DND-41 (cell line): Measurements from ENCODE around the gene NDUFA8.

Experiments
- ATAC-seq: fragments of 200-7000 bp; cut with Tn5 transposase; 3 replicates; pipeline ENCODE4 v1.9.1; 2021; ENCODE audit warnings: low read depth; ENCODE audit not compliant: insufficient read depth
- DNase-seq: peaks from one replicate; pipeline ENCODE4 v3.0.0-alpha.2; 2020
- H2AFZ ChIP-seq: 2 replicates; pipeline ENCODE4 v1.6.0; 2012; ENCODE audit warnings: low read depth, low read length
- H3K27ac ChIP-seq: 2 replicates; pipeline ENCODE4 v1.5.1; 2012; ENCODE audit warnings: low read length, inconsistent platforms
- H3K27me3 ChIP-seq: fragments of 200-600 bp; sonication (generic); 2 replicates; pipeline ENCODE4 v1.6.0; 2012; ENCODE audit warnings: low read length, mild to moderate bottlenecking, inconsistent platforms; ENCODE audit not compliant: insufficient read depth, poor library complexity
- H3K36me3 ChIP-seq: 2 replicates; pipeline ENCODE4 v1.5.1; 2012; ENCODE audit warnings: low read length, inconsistent platforms; ENCODE audit not compliant: insufficient read depth
- H3K4me1 ChIP-seq: 2 replicates; pipeline ENCODE4 v1.5.1; 2012; ENCODE audit warnings: mild to moderate bottlenecking, low read length; ENCODE audit not compliant: insufficient read depth
- H3K4me2 ChIP-seq: 2 replicates; pipeline ENCODE4 v1.6.0; 2012; ENCODE audit warnings: mild to moderate bottlenecking, moderate library complexity, low read length, inconsistent platforms; ENCODE audit not compliant: insufficient read depth
- H3K4me3 ChIP-seq, 2 experiments: fragments of 200-600 bp in 1 of 2; shearing (Covaris generic) in 1 of 2; 2 replicates each; pipeline ENCODE4 v1.5.1; 2012 to 2016; ENCODE audit warnings: inconsistent platforms in 2 of 2, low read length in 2 of 2, mild to moderate bottlenecking in 2 of 2, low read depth in 1 of 2, moderate library complexity in 1 of 2
- H3K79me2 ChIP-seq: 2 replicates; pipeline ENCODE4 v1.6.0; 2012; ENCODE audit warnings: low read length, inconsistent platforms; ENCODE audit not compliant: insufficient read depth
- H3K9ac ChIP-seq: 2 replicates; pipeline ENCODE4 v1.6.0; 2012; ENCODE audit warnings: low read depth, mild to moderate bottlenecking, inconsistent platforms, low read length, moderate library complexity
- H3K9me3 ChIP-seq: 2 replicates; pipeline ENCODE4 v1.5.1; 2012; ENCODE audit warnings: low read length, moderate library complexity, mild to moderate bottlenecking, inconsistent platforms; ENCODE audit not compliant: insufficient read depth, severe bottlenecking
- H4K20me1 ChIP-seq: 2 replicates; pipeline ENCODE4 v1.6.0; 2012; ENCODE audit warnings: low read length; ENCODE audit not compliant: insufficient read depth
- EZH2 ChIP-seq: IDR thresholded peaks from 3 replicates; pipeline ENCODE4 v1.6.1; 2012; ENCODE audit warnings: borderline replicate concordance, low read depth, mild to moderate bottlenecking, moderate library complexity, low read length, inconsistent platforms; ENCODE audit not compliant: severe bottlenecking
- TF ChIP-seq, protein P1 (sequence below): IDR thresholded peaks from 2 replicates; pipeline ENCODE4 v1.5.1; 2012; ENCODE audit warnings: borderline replicate concordance, low read length, moderate library complexity, mild to moderate bottlenecking; ENCODE audit not compliant: poor library complexity, severe bottlenecking; ENCODE audit errors: extremely low read depth

Gene NDUFA8

DNA sequence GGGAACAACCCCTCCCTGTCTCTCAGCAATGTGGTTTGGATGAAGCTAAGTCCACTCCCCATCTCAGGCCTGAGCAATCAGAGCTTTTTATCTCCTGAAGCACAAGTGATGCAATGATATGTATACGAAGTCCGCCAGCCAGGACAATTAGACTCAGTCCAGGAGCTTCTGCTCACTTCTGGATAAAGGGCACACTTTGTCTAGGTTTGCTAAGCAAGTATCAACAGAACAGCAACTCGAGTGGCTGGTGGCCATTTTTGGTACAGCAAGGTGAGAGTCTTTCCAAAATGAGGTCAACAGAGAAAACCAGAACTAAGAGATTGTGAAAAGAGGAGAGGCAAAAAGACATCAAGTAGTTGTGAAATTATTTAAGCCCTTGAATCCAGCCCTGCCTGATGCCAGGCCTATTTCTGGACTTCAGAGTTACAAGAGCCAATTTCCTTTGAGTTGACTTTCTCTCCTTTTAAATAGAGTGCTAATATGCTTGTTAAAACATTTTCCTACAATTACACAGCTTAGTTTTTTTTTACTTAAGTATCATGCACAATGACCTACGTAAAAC, 8.2 kb downstream of the NDUFA8 start:
- Histone ChIP-seq H3K9me3 (no peaks in the 10 kb centered on the region), H3K4me2 (no peak overlapping the region), H3K9ac (no peak overlapping the region), H3K79me2 (peaks cover 20% of the 10 kb centered on the region), H3K27ac (no peak overlapping the region), H2AFZ (no peak overlapping the region), H4K20me1 (peaks cover 7% of the 10 kb centered on the region; the same call in 1 of the 2 replicates), H3K36me3 (peaks cover 25% of the 10 kb centered on the region; the same call in 1 of the 2 replicates), H3K4me3 (no peak overlapping the region), H3K27me3 (no peaks in the 10 kb centered on the region), H3K4me1 (no peaks in the 10 kb centered on the region; the same call in 1 of the 2 replicates)
- TF ChIP-seq, protein P1, sequence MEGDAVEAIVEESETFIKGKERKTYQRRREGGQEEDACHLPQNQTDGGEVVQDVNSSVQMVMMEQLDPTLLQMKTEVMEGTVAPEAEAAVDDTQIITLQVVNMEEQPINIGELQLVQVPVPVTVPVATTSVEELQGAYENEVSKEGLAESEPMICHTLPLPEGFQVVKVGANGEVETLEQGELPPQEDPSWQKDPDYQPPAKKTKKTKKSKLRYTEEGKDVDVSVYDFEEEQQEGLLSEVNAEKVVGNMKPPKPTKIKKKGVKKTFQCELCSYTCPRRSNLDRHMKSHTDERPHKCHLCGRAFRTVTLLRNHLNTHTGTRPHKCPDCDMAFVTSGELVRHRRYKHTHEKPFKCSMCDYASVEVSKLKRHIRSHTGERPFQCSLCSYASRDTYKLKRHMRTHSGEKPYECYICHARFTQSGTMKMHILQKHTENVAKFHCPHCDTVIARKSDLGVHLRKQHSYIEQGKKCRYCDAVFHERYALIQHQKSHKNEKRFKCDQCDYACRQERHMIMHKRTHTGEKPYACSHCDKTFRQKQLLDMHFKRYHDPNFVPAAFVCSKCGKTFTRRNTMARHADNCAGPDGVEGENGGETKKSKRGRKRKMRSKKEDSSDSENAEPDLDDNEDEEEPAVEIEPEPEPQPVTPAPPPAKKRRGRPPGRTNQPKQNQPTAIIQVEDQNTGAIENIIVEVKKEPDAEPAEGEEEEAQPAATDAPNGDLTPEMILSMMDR = no peak
- TF ChIP-seq EZH2 = no peak
- ATAC-seq (no peak), DNase-seq (no peak)

DNA sequence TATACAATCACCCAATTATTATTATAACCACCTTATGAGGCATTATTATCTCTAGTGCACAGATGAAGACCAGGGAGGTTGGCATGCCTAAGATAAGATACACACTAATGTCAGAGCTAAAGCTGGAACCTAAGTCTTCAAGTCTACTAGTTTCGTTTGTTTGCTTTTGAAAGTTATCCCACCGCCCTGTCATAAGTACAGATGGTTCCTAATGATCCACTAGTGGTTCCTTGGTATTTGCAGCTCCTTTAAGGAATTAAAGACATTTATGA, 14.1 kb downstream of the NDUFA8 start:
- H3K4me3 ChIP-seq = no peak overlapping the region
- no peak overlapping the region for H2AFZ ChIP-seq
- DNase-seq = no peak
- H3K36me3 ChIP-seq = peaks cover 50% of the 10 kb centered on the region
- H4K20me1 ChIP-seq = 0 out of 2 replicates have a peak, but pooled peaks cover 8% of the 10 kb centered on the region
- TF ChIP-seq, protein P1 = no peak
- TF ChIP-seq EZH2 = no peak
- no peaks in the 10 kb centered on the region for H3K9me3 ChIP-seq
- no peak overlapping the region for H3K27ac ChIP-seq
- H3K79me2 ChIP-seq = peaks cover 3% of the 10 kb centered on the region
- no peaks in the 10 kb centered on the region for H3K4me1 ChIP-seq
- no peaks in the 10 kb centered on the region for H3K27me3 ChIP-seq
- H3K4me2 ChIP-seq = no peak overlapping the region
- ATAC-seq = no peak
- no peak overlapping the region for H3K9ac ChIP-seq

DNA sequence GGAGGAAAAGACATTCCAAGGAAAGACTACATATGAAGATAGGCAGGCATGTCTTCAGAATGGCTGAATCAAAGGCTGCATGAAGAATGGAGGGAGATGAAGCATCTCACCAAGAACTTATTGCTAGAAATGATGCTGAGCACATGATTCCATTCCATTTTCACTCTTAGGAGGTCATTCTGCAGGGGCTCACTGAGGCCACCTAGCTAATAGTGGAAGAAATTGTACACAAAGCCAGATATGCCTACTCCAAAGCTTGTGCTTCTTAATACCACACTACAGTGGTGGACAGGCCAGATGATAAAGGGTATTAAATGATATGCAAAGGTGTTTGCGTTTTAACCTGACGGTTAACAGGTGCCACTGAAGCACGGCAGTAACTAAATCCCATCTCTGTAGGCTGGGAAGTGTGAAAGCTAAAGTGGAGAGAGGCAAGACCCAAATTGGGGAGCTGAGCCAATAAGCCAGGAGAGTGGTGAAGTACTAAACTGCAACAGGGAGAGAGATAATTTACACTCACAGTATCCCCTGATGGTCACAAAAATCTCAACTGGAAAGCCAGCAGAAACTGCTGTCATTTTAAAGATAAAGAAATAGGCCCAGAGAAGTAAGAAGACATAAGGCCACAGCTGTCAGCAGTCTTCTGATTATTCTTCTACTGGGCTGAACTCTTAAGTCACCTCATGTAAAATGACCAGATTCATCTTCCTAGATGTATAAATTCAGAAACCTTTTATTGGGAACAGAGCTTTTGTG, 14.6 kb downstream of the NDUFA8 start:
- Histone ChIP-seq H3K4me2 (no peak overlapping the region), H3K27ac (no peak overlapping the region), H3K79me2 (no peaks in the 10 kb centered on the region; the same call in 1 of the 2 replicates), H3K36me3 (peaks cover 50% of the 10 kb centered on the region), H2AFZ (no peak overlapping the region), H3K27me3 (no peaks in the 10 kb centered on the region), H4K20me1 (0 out of 2 replicates have a peak, but pooled peaks cover 8% of the 10 kb centered on the region), H3K9me3 (no peaks in the 10 kb centered on the region), H3K4me3 (no peak overlapping the region), H3K4me1 (no peaks in the 10 kb centered on the region), H3K9ac (no peak overlapping the region)
- DNase-seq = no peak
- TF ChIP-seq, protein P1 = peak; percentile 34
- TF ChIP-seq EZH2 = no peak
- ATAC-seq = no peak
